K562 (cell line): ENCODE results near the gene JUND. TPM values are rescaled to one million over a fixed set of nuclear protein-coding genes. Genes with fewer than 3 reads are reported as not detected.

ENCODE experiments used
- CBFB ChIP-seq: sonication (generic); formaldehyde crosslinking; IDR thresholded peaks from 2 replicates; pipeline ENCODE4 v1.4.0; 2020; ENCODE audit warnings: mild to moderate bottlenecking, missing genetic modification reagents
- GABPB1 ChIP-seq: sonication (generic); formaldehyde crosslinking; IDR thresholded peaks from 2 replicates; pipeline ENCODE4 v1.8.0; 2022; ENCODE audit warnings: mild to moderate bottlenecking, missing genetic modification reagents
- MEF2A ChIP-seq: IDR thresholded peaks from 2 replicates; pipeline ENCODE4 v1.6.1; 2011; ENCODE audit warnings: low read depth, mild to moderate bottlenecking, low read length, moderate library complexity; ENCODE audit not compliant: control insufficient read depth
- POLR2A ChIP-seq: fragments of 450-650 bp; conservative IDR thresholded peaks from 2 replicates; pipeline ENCODE4 v1.6.1; 2016
- RBM25 ChIP-seq: fragments of 200-400 bp; formaldehyde crosslinking; IDR thresholded peaks from 2 replicates; pipeline ENCODE4 v1.6.1; 2018; ENCODE audit warnings: low read length, low read depth, moderate library complexity; ENCODE audit not compliant: severe bottlenecking
- RERE ChIP-seq: sonication (generic); formaldehyde crosslinking; IDR thresholded peaks from 2 replicates; pipeline ENCODE4 v1.8.0; 2023; ENCODE audit warnings: missing genetic modification reagents, mild to moderate bottlenecking, borderline replicate concordance
- SIN3A ChIP-seq, 2 experiments: fragments of 150-350 bp in 1 of 2; IDR thresholded peaks; 2 replicates each; pipeline ENCODE4 v1.6.1; 2011 to 2016; ENCODE audit warnings: borderline replicate concordance in 2 of 2, low read depth in 2 of 2, low read length in 2 of 2, mild to moderate bottlenecking in 2 of 2, moderate library complexity in 2 of 2; ENCODE audit not compliant: control insufficient read depth in 1 of 2
- SRSF9 ChIP-seq: fragments of 200-400 bp; formaldehyde crosslinking; IDR thresholded peaks from 2 replicates; pipeline ENCODE4 v1.6.1; 2017; ENCODE audit warnings: low read depth, low read length, borderline replicate concordance
- ZNF197 ChIP-seq: fragments of 200-800 bp; sonication (Bioruptor generic); IDR thresholded peaks from 2 replicates; pipeline ENCODE4 v1.6.1; 2016; ENCODE audit warnings: low read depth, missing genetic modification characterization, missing compliant biosample characterization
- ZNF282 ChIP-seq: sonication (generic); formaldehyde crosslinking; IDR thresholded peaks from 2 replicates; pipeline ENCODE4 v1.8.1; 2023; ENCODE audit warnings: missing genetic modification reagents
- ZNF431 ChIP-seq: sonication (generic); formaldehyde crosslinking; IDR thresholded peaks from 2 replicates; pipeline ENCODE4 v1.8.0; 2022; ENCODE audit warnings: mild to moderate bottlenecking, missing genetic modification reagents
- polyA plus RNA-seq, 8 experiments: library from polyadenylated mRNA; depleted of rRNA in 4 of 8; stranded (reverse) in 5 of 8; unstranded in 3 of 8; fragments of >200 nt; fragmentation: Nextera tagmentation in 2 of 8; fragmentation: Illumina TruSeq in 1 of 8; extraction: Ambion mirVana in 2 of 8; extraction: Trizol in 1 of 8; gene quantifications; 2 replicates each; pipeline versions ENCODE4 v1.2.1 to v1.2.3, GENCODE V29; 2011 to 2014; ENCODE audit warnings: inconsistent platforms in 1 of 8, missing spikeins in 1 of 8
- total RNA-seq, 7 experiments: library from RNA; depleted of rRNA in 6 of 7; stranded (reverse); fragments of >200 nt in 6 of 7; fragmentation: Illumina TruSeq in 2 of 7; extraction: Trizol in 2 of 7; gene quantifications; 2 replicates each; pipeline versions ENCODE4 v1.2.1 to v1.2.3, GENCODE V29; 2011 to 2021; ENCODE audit warnings: low replicate concordance in 1 of 7
- TF ChIP-seq, protein P1 (sequence below), 2 experiments: fragments of 450-650 bp; formaldehyde crosslinking in 1 of 2; IDR thresholded peaks; 2 replicates each; pipeline versions ENCODE4 v1.4.0 to v1.6.1; 2014 to 2020; ENCODE audit warnings: mild to moderate bottlenecking in 2 of 2, borderline replicate concordance in 1 of 2, low read depth in 1 of 2

The JUND gene
- total and polyA plus RNA-seq, 9 of the 15 experiments (the other 6 are each of a cell fraction or from before 2014, with no cell fraction given) = 6.4 to 286 (median 42.3) TPM

GRCh38 chr19:18278521-18279265 lies 2.7 kb downstream of the JUND start (continued):
- TF ChIP-seq RERE (CRISPR knock-in tag) = 0 out of 2 replicates have a peak, but pooled peaks have one; percentile 65
- TF ChIP-seq MEF2A = no peak
- peak; percentile 32; the same call in 1 of the 2 replicates for TF ChIP-seq ZNF431 (CRISPR knock-in tag)
- TF ChIP-seq, protein P1, sequence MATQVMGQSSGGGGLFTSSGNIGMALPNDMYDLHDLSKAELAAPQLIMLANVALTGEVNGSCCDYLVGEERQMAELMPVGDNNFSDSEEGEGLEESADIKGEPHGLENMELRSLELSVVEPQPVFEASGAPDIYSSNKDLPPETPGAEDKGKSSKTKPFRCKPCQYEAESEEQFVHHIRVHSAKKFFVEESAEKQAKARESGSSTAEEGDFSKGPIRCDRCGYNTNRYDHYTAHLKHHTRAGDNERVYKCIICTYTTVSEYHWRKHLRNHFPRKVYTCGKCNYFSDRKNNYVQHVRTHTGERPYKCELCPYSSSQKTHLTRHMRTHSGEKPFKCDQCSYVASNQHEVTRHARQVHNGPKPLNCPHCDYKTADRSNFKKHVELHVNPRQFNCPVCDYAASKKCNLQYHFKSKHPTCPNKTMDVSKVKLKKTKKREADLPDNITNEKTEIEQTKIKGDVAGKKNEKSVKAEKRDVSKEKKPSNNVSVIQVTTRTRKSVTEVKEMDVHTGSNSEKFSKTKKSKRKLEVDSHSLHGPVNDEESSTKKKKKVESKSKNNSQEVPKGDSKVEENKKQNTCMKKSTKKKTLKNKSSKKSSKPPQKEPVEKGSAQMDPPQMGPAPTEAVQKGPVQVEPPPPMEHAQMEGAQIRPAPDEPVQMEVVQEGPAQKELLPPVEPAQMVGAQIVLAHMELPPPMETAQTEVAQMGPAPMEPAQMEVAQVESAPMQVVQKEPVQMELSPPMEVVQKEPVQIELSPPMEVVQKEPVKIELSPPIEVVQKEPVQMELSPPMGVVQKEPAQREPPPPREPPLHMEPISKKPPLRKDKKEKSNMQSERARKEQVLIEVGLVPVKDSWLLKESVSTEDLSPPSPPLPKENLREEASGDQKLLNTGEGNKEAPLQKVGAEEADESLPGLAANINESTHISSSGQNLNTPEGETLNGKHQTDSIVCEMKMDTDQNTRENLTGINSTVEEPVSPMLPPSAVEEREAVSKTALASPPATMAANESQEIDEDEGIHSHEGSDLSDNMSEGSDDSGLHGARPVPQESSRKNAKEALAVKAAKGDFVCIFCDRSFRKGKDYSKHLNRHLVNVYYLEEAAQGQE (IDR thresholded peaks at IDR 0.05; ENCODE audit: borderline replicate concordance) = 0 out of 2 replicates have a peak, but pooled peaks have one; percentile 6
- TF ChIP-seq, protein P1 (CRISPR knock-in tag; IDR thresholded peaks at IDR 0.05; ENCODE audit: low read depth) = no peak
- TF ChIP-seq CBFB (CRISPR knock-in tag) = peak; percentile 70; the same call in 1 of the 2 replicates
- TF ChIP-seq SIN3A (IDR thresholded peaks at IDR 0.05; ENCODE audit: borderline replicate concordance in 2 of 2, control insufficient read depth in 1 of 2, low read depth in 2 of 2, low read length in 2 of 2) = 0 out of 4 replicates have a peak, but pooled peaks of 1 of the 2 experiments have one; percentile 1
- TF ChIP-seq ZNF282 (CRISPR knock-in tag) = 0 out of 2 replicates have a peak, but pooled peaks have one; percentile 42
- peak; percentile 32 for TF ChIP-seq POLR2A
- no peak for TF ChIP-seq SRSF9
- 0 out of 2 replicates have a peak, but pooled peaks have one; percentile 20 for TF ChIP-seq ZNF197 (CRISPR knock-in tag)
- 0 out of 2 replicates have a peak, but pooled peaks have one; percentile 34 for TF ChIP-seq GABPB1
- peak; percentile 95 for TF ChIP-seq RBM25
